ENCODE measurements around the gene SACS.

GRCh38 chr13:23414682-23415081 is 18.8 kb downstream of the SACS start:
- TF ChIP-seq CTCF (IDR thresholded peaks at IDR 0.05) (no peak), POLR2AphosphoS5 (IDR thresholded peaks at IDR 0.05) (no peak), POLR2A (IDR thresholded peaks at IDR 0.05) (no peak), EP300 (IDR thresholded peaks at IDR 0.05; ENCODE audit: low read depth) (no peak)
